Loucy (cell line): ENCODE measurements around the gene SLC46A2.

ENCODE experiments used
- H2AFZ ChIP-seq: fragments of 200-600 bp; sonication (generic); 2 replicates; pipeline ENCODE4 v1.6.0; 2016; ENCODE audit warnings: antibody characterized with exemption, mild to moderate bottlenecking, low read length, moderate library complexity
- H3F3A ChIP-seq: fragments of 200-600 bp; 2 replicates; pipeline ENCODE4 v1.6.0; 2016; ENCODE audit warnings: antibody characterized with exemption, low read depth, mild to moderate bottlenecking
- H3K27me3 ChIP-seq: fragments of 200-600 bp; sonication (generic); 2 replicates; pipeline ENCODE4 v1.6.1; 2014; ENCODE audit warnings: low read length, mild to moderate bottlenecking; ENCODE audit not compliant: insufficient read depth, poor library complexity, severe bottlenecking
- H3K36me3 ChIP-seq: fragments of 200-600 bp; sonication (generic); 2 replicates; pipeline ENCODE4 v1.6.1; 2016; ENCODE audit warnings: low read length; ENCODE audit not compliant: insufficient read depth
- H3K4me1 ChIP-seq: fragments of 200-600 bp; sonication (generic); 2 replicates; pipeline ENCODE4 v1.5.1; 2014; ENCODE audit warnings: low read length, mild to moderate bottlenecking; ENCODE audit not compliant: insufficient read depth, poor library complexity, severe bottlenecking
- H3K4me2 ChIP-seq: fragments of 200-600 bp; sonication (generic); 2 replicates; pipeline ENCODE4 v1.6.0; 2014; ENCODE audit warnings: antibody characterized with exemption, low read length, low read depth, mild to moderate bottlenecking; ENCODE audit not compliant: poor library complexity, severe bottlenecking
- H3K4me3 ChIP-seq: fragments of 200-600 bp; sonication (generic); 2 replicates; pipeline ENCODE4 v1.5.1; 2014; ENCODE audit warnings: low read length, mild to moderate bottlenecking, mixed read lengths; ENCODE audit not compliant: poor library complexity, severe bottlenecking
- H3K79me2 ChIP-seq: fragments of 200-600 bp; sonication (generic); 2 replicates; pipeline ENCODE4 v1.6.1; 2014; ENCODE audit warnings: low read length; ENCODE audit not compliant: insufficient read depth
- H3K9ac ChIP-seq: fragments of 200-600 bp; sonication (generic); 2 replicates; pipeline ENCODE4 v1.6.0; 2014; ENCODE audit warnings: mild to moderate bottlenecking, low read depth, low read length, moderate library complexity; ENCODE audit not compliant: poor library complexity, severe bottlenecking
- H3K9me2 ChIP-seq: fragments of 200-600 bp; sonication (generic); replicated peaks from 2 replicates; pipeline ENCODE4 v1.6.1; 2016; ENCODE audit warnings: low read depth, low read length, mixed read lengths
- H3K9me3 ChIP-seq: fragments of 200-600 bp; sonication (generic); 2 replicates; pipeline ENCODE4 v1.6.1; 2014; ENCODE audit warnings: mild to moderate bottlenecking, antibody characterized with exemption, low read length, low read depth; ENCODE audit not compliant: insufficient read depth
- H4K20me1 ChIP-seq: fragments of 200-600 bp; sonication (generic); 2 replicates; pipeline ENCODE4 v1.6.0; 2014; ENCODE audit warnings: antibody characterized with exemption, low read length, mild to moderate bottlenecking; ENCODE audit not compliant: insufficient read depth, poor library complexity, severe bottlenecking
- EZH2phosphoT487 ChIP-seq: fragments of 200-600 bp; IDR thresholded peaks from 2 replicates; pipeline ENCODE4 v1.6.1; 2018; ENCODE audit warnings: antibody characterized with exemption, mild to moderate bottlenecking, moderate library complexity, borderline replicate concordance
- TF ChIP-seq, protein P1 (sequence below): fragments of 200-600 bp; sonication (generic); conservative IDR thresholded peaks from 2 replicates; pipeline ENCODE4 v1.5.1; 2014; ENCODE audit warnings: mild to moderate bottlenecking, antibody characterized with exemption, low read length

The SLC46A2 gene

GRCh38 chr9:112839331-112839730 is 51.3 kb downstream of the SLC46A2 start:
- Histone ChIP-seq H3K9me3 (no peaks in the 10 kb centered on the region), H3F3A (no peaks in the 10 kb centered on the region), H2AFZ (no peak overlapping the region), H3K4me2 (no peak overlapping the region), H3K79me2 (no peaks in the 10 kb centered on the region), H3K27me3 (no peaks in the 10 kb centered on the region), H3K9me2 (no peaks in the 10 kb centered on the region), H4K20me1 (no peaks in the 10 kb centered on the region), H3K4me1 (no peaks in the 10 kb centered on the region), H3K9ac (no peak overlapping the region), H3K4me3 (no peak overlapping the region), H3K36me3 (no peaks in the 10 kb centered on the region)
- TF ChIP-seq, protein P1, sequence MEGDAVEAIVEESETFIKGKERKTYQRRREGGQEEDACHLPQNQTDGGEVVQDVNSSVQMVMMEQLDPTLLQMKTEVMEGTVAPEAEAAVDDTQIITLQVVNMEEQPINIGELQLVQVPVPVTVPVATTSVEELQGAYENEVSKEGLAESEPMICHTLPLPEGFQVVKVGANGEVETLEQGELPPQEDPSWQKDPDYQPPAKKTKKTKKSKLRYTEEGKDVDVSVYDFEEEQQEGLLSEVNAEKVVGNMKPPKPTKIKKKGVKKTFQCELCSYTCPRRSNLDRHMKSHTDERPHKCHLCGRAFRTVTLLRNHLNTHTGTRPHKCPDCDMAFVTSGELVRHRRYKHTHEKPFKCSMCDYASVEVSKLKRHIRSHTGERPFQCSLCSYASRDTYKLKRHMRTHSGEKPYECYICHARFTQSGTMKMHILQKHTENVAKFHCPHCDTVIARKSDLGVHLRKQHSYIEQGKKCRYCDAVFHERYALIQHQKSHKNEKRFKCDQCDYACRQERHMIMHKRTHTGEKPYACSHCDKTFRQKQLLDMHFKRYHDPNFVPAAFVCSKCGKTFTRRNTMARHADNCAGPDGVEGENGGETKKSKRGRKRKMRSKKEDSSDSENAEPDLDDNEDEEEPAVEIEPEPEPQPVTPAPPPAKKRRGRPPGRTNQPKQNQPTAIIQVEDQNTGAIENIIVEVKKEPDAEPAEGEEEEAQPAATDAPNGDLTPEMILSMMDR, result no peak
- no peak for TF ChIP-seq EZH2phosphoT487

- H4K20me1 ChIP-seq, result no peaks in the 10 kb centered on the region
- H2AFZ ChIP-seq, result no peak overlapping the region
- no peaks in the 10 kb centered on the region for H3K79me2 ChIP-seq
- no peak overlapping the region for H3K9ac ChIP-seq
- H3F3A ChIP-seq, result no peaks in the 10 kb centered on the region
- H3K36me3 ChIP-seq, result no peaks in the 10 kb centered on the region
- TF ChIP-seq EZH2phosphoT487, result no peak
- TF ChIP-seq, protein P1, result no peak
- no peak overlapping the region for H3K4me3 ChIP-seq
- H3K9me2 ChIP-seq, result no peaks in the 10 kb centered on the region
- no peaks in the 10 kb centered on the region for H3K4me1 ChIP-seq
- no peaks in the 10 kb centered on the region for H3K9me3 ChIP-seq
- no peaks in the 10 kb centered on the region for H3K27me3 ChIP-seq
- no peak overlapping the region for H3K4me2 ChIP-seq
Measured at GRCh38 chr9:112838342-112838741, 52.3 kb downstream of the SLC46A2 start.

GRCh38 chr9:112836394-112836793 is 54.3 kb downstream of the SLC46A2 start:
- Histone ChIP-seq H3K9ac (no peak overlapping the region), H3K79me2 (no peaks in the 10 kb centered on the region), H3K4me2 (no peak overlapping the region), H3K4me3 (no peak overlapping the region), H3K9me2 (no peaks in the 10 kb centered on the region), H2AFZ (no peak overlapping the region), H3K9me3 (no peaks in the 10 kb centered on the region), H3K27me3 (no peaks in the 10 kb centered on the region), H3K4me1 (no peaks in the 10 kb centered on the region), H3K36me3 (no peaks in the 10 kb centered on the region), H4K20me1 (no peaks in the 10 kb centered on the region), H3F3A (no peaks in the 10 kb centered on the region)
- TF ChIP-seq, protein P1, result no peak
- no peak for TF ChIP-seq EZH2phosphoT487
